ENCODE results near the gene C2CD4D.
"Not testable (repeated sequence)": the region's sequence is repeated elsewhere in the genome, so short reads cannot be mapped to it uniquely, and the experiment has no call there.

DNA sequence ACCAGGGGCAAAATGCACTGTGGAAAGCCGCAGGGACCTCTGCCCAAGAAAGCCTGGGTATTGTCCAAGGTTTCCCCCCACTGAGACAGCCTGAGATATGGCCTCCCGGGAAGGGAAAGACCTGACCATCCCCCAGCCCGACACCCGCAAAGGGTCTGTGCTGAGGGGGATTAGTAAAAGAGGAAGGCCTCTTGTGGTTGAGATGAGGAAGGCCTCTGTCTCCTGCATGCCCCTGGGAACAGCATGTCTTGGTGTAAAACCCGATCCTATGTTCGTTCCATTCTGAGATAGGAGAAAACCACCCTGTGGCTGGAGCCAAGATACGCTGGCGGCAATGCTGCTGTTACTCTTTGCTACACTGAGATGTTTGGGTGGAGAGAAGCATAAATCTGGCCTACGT is 33.2 kb upstream of the C2CD4D start:
- TF ChIP-seq, protein P1, sequence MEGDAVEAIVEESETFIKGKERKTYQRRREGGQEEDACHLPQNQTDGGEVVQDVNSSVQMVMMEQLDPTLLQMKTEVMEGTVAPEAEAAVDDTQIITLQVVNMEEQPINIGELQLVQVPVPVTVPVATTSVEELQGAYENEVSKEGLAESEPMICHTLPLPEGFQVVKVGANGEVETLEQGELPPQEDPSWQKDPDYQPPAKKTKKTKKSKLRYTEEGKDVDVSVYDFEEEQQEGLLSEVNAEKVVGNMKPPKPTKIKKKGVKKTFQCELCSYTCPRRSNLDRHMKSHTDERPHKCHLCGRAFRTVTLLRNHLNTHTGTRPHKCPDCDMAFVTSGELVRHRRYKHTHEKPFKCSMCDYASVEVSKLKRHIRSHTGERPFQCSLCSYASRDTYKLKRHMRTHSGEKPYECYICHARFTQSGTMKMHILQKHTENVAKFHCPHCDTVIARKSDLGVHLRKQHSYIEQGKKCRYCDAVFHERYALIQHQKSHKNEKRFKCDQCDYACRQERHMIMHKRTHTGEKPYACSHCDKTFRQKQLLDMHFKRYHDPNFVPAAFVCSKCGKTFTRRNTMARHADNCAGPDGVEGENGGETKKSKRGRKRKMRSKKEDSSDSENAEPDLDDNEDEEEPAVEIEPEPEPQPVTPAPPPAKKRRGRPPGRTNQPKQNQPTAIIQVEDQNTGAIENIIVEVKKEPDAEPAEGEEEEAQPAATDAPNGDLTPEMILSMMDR (IDR thresholded peaks at IDR 0.05 in 2 of 3, conservative IDR thresholded peaks at IDR 0.05 in 1 of 3; ENCODE audit: borderline replicate concordance in 1 of 3, insufficient read depth in 1 of 3, low read depth in 2 of 3, low read length in 2 of 3), result not testable (repeated sequence)
- not testable (repeated sequence) for TF ChIP-seq TCF7L2 (IDR thresholded peaks at IDR 0.05; ENCODE audit: borderline replicate concordance, extremely low read depth, insufficient read depth, insufficient read length); EZH2 (IDR thresholded peaks at IDR 0.05); POLR2A (IDR thresholded peaks at IDR 0.05; ENCODE audit: borderline replicate concordance, extremely low read depth, insufficient read depth, insufficient read length); EZH2phosphoT487 (IDR thresholded peaks at IDR 0.05; ENCODE audit: borderline replicate concordance); SP1 (IDR thresholded peaks at IDR 0.05; ENCODE audit: low read depth); POLR2AphosphoS5 (IDR thresholded peaks at IDR 0.05; ENCODE audit: low read depth, low read length); SIN3A (IDR thresholded peaks at IDR 0.05; ENCODE audit: low read depth); CBX3 (IDR thresholded peaks at IDR 0.05; ENCODE audit: low read depth); EGR1 (IDR thresholded peaks at IDR 0.05; ENCODE audit: low read depth)
- TF ChIP-seq, protein P2, sequence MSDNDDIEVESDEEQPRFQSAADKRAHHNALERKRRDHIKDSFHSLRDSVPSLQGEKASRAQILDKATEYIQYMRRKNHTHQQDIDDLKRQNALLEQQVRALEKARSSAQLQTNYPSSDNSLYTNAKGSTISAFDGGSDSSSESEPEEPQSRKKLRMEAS (IDR thresholded peaks at IDR 0.05), result not testable (repeated sequence)
- TF ChIP-seq, protein P3, sequence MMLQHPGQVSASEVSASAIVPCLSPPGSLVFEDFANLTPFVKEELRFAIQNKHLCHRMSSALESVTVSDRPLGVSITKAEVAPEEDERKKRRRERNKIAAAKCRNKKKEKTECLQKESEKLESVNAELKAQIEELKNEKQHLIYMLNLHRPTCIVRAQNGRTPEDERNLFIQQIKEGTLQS (IDR thresholded peaks at IDR 0.05), result not testable (repeated sequence)
